ENCODE data around the gene GUK1.

Gene GUK1

DNA sequence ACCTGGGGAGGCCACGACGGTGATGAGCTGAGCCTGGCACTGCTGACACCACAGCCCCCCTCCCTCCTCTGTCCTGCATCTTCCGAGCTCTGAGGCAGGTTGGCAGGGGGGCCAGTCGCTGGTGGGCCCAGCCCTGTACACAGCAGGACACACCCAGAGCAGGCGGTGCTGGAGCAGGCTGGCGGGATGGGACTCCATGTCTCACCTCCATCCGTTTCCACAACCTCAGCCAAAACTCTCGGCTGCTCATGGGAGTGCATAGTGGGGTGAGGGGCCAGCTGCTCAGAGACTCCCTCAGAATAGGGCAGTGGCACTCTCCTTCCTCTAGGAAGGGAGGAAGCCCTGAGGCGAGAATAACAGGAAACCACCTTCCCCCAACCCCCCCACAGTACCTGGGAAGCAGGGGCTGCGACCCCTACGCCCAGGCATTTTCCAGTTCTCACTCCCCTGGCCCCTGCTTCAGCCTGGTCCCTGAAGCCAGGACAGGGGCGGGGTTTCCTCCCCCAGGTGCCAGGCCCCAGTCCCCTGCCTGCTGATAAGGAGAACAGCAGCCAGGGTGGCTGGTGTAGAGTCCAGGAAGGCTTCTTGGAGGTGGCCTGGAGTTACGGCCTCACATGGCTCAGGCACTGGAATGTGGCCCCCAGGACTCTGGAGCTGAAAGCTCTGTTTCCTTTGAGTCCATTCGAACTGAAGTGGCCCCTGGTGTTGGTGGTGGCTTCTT is 22.4 kb downstream of the GUK1 start:
- H3K27ac ChIP-seq: no peak overlapping the region
- no peaks in the 10 kb centered on the region for H3K9me3 ChIP-seq
- peaks cover 15 to 18% of the 10 kb centered on the region in 2 experiments for H3K4me1 ChIP-seq (ENCODE audit: control insufficient read depth in 1 of 2, insufficient read depth in 1 of 2, low read depth in 1 of 2, low read length in 1 of 2)
- peaks cover 43% of the 10 kb centered on the region for H3K27me3 ChIP-seq
- H3K36me3 ChIP-seq: no peaks in the 10 kb centered on the region
- no peak overlapping the region for H3K4me3 ChIP-seq (ENCODE audit: low read depth in 1 of 2, low read length in 1 of 2)
- TF ChIP-seq, protein P1, sequence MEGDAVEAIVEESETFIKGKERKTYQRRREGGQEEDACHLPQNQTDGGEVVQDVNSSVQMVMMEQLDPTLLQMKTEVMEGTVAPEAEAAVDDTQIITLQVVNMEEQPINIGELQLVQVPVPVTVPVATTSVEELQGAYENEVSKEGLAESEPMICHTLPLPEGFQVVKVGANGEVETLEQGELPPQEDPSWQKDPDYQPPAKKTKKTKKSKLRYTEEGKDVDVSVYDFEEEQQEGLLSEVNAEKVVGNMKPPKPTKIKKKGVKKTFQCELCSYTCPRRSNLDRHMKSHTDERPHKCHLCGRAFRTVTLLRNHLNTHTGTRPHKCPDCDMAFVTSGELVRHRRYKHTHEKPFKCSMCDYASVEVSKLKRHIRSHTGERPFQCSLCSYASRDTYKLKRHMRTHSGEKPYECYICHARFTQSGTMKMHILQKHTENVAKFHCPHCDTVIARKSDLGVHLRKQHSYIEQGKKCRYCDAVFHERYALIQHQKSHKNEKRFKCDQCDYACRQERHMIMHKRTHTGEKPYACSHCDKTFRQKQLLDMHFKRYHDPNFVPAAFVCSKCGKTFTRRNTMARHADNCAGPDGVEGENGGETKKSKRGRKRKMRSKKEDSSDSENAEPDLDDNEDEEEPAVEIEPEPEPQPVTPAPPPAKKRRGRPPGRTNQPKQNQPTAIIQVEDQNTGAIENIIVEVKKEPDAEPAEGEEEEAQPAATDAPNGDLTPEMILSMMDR (IDR thresholded peaks at IDR 0.05): no peak

DNA sequence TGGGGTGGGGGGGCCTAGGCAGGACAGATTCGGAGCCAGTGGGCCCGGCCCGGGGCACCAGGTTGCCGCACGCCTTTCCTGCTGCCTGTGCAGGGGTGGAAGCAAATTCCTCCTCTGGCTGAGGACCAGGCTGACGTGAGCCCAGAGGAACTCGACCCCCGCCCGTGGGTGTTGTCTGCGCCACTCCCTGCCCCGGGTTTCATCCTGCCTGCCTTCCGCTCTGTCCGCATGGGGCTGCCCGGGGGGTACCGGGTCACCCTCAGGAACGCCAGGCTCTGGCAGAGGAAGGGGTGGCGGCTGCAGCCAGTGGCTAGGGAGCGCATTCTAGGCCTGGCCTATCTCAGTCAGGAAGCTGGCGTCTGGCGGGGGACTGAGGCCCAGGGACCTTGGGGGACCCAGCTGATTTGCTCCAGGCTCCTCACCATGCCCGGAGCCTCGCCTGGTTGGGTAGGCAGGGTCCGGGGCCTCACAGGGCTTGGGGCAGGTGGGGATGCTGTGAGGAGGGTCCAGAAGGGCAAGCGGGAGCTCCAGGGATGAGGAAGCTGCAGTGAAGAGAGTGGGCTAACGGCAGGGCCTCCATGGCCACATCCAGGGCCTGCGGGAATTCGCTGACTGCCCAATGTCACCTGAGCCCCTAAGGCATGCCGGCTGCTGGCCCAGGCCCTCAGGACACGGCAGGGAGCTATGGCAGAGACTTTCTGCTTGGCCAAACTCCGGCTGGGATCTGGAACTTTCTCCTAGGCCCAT is 23.1 kb downstream of the GUK1 start:
- Histone ChIP-seq H3K36me3 (no peaks in the 10 kb centered on the region), H3K27ac (no peak overlapping the region), H3K9me3 (no peaks in the 10 kb centered on the region), H3K4me3 (ENCODE audit: low read depth in 1 of 2, low read length in 1 of 2) (no peak overlapping the region), H3K4me1 (ENCODE audit: control insufficient read depth in 1 of 2, insufficient read depth in 1 of 2, low read depth in 1 of 2, low read length in 1 of 2) (peaks cover 15 to 18% of the 10 kb centered on the region in 2 experiments), H3K27me3 (peaks cover 41% of the 10 kb centered on the region)
- TF ChIP-seq, protein P1 (IDR thresholded peaks at IDR 0.05): no peak

DNA sequence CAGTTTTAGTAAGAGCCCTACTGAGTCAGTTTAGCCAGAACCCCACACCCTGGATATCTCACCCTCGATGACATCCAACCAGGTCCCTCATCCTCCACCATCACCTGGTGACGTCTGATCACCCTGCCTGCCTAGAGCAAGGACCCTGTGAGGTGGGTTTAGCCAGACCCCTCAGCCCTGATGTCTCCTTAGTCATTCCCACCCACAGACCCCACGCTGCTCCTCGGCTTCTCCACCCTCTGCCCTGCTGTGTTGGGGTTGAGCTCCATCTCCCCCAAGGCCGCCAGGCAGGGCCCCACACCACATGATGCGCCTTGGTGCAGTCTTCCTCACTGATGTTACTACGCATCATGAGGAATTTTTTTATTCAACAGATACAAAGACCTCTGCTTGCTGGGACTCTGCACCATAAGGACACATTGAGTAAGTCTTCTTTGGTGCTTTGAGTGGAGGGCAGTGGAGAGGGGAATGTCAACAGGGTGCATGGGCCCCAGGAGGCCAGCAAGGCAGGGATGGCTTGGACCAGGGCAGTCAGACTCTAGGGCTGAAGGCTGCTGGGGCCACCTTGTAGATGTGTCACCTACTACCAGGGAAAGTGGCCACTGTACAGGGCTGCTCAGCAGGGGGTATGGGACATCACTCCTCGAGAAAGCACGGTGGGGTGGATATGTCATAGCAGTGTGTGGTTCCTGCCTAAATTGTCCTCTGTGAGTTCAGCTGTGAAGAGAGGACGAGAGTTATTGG is 23.9 kb downstream of the GUK1 start:
- Histone ChIP-seq H3K36me3 (no peaks in the 10 kb centered on the region), H3K4me3 (ENCODE audit: low read depth in 1 of 2, low read length in 1 of 2) (no peak overlapping the region), H3K27me3 (peaks cover 41% of the 10 kb centered on the region), H3K27ac (peak overlapping the region; percentile 100), H3K4me1 (ENCODE audit: control insufficient read depth in 1 of 2, insufficient read depth in 1 of 2, low read depth in 1 of 2, low read length in 1 of 2) (peaks cover 15 to 18% of the 10 kb centered on the region in 2 experiments), H3K9me3 (no peaks in the 10 kb centered on the region)
- TF ChIP-seq, protein P1 (IDR thresholded peaks at IDR 0.05): no peak

DNA sequence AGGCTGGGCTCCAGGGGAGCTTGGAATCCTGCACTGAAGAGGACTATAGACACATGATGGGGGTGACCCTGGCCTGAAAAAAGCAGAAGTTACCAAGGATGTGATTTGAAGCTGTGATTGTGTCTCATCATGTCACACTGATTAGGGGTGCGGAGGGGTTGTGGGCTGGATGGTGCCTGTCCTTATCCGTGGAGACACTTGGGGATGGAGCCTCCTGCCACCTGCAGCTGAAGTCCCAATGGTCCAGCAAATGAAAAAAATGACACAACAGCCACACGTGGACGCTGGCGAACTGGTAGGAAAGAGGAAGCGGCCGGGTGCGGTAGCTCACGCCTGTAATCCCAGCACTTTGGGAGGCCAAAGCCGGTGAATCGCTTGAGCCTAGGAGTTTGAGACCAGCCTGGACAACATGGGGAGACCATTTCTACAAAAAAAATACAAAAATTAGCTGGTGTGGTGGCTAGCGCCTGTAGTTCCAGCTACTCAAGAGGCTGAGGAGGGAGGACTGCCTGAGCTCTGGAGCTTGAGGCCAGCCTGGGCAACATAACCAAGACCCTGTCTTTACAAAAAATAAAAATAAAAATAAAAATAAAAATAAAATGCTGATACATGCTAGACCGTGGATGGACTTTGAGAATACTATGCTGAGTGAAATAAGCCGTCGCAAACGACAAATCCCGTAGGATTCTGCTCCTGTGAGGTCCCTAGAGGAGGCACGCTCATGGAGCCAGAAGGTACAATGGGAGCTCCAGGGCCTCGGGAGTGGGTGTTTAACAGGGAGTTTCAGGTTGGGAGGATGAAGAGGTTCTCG is 24.7 kb downstream of the GUK1 start:
- no peaks in the 10 kb centered on the region for H3K9me3 ChIP-seq
- peak overlapping the region; percentile 100 for H3K27ac ChIP-seq
- peaks cover 41% of the 10 kb centered on the region for H3K27me3 ChIP-seq
- TF ChIP-seq, protein P1 (IDR thresholded peaks at IDR 0.05): no peak
- H3K4me3 ChIP-seq (ENCODE audit: low read depth in 1 of 2, low read length in 1 of 2): peak overlapping the region; percentile 74
- no peaks in the 10 kb centered on the region for H3K36me3 ChIP-seq
- peaks cover 15 to 18% of the 10 kb centered on the region in 2 experiments for H3K4me1 ChIP-seq (ENCODE audit: control insufficient read depth in 1 of 2, insufficient read depth in 1 of 2, low read depth in 1 of 2, low read length in 1 of 2)
